Ovary (tissue), 3 donors: ENCODE data around the gene NMD3.

Experiments
- CTCF ChIP-seq, 3 donors: fragments of 450-650 bp in 2 of 3; fragments of 200-600 bp in 1 of 3; IDR thresholded peaks; one replicate each; pipeline versions ENCODE4 v1.5.1 to v1.8.0; 2016 to 2022; ENCODE audit warnings: antibody characterized with exemption in 3 of 3, mild to moderate bottlenecking in 1 of 3
- EP300 ChIP-seq: sonication (generic); formaldehyde crosslinking; IDR thresholded peaks from one replicate; pipeline ENCODE4 v1.6.1; 2017; ENCODE audit warnings: antibody characterized with exemption
- POLR2A ChIP-seq: fragments of 450-650 bp; IDR thresholded peaks from one replicate; pipeline ENCODE4 v1.6.1; 2017; ENCODE audit warnings: antibody characterized with exemption, mild to moderate bottlenecking, moderate library complexity
- donor health status: DM: no; HTN: no; CAD: no.

GRCh38 chr3:161187046-161187445 is 34.1 kb upstream of the NMD3 start:
- TF ChIP-seq CTCF (IDR thresholded peaks at IDR 0.05) (no peak), POLR2A (no peak), EP300 (no peak)
